Measurements from ENCODE around the gene TPD52L2.

- TF ChIP-seq, protein P1, sequence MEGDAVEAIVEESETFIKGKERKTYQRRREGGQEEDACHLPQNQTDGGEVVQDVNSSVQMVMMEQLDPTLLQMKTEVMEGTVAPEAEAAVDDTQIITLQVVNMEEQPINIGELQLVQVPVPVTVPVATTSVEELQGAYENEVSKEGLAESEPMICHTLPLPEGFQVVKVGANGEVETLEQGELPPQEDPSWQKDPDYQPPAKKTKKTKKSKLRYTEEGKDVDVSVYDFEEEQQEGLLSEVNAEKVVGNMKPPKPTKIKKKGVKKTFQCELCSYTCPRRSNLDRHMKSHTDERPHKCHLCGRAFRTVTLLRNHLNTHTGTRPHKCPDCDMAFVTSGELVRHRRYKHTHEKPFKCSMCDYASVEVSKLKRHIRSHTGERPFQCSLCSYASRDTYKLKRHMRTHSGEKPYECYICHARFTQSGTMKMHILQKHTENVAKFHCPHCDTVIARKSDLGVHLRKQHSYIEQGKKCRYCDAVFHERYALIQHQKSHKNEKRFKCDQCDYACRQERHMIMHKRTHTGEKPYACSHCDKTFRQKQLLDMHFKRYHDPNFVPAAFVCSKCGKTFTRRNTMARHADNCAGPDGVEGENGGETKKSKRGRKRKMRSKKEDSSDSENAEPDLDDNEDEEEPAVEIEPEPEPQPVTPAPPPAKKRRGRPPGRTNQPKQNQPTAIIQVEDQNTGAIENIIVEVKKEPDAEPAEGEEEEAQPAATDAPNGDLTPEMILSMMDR (IDR thresholded peaks at IDR 0.05): no peak
- TF ChIP-seq EP300 (IDR thresholded peaks at IDR 0.05) (no peak), POLR2AphosphoS5 (IDR thresholded peaks at IDR 0.05) (no peak), POLR2A (IDR thresholded peaks at IDR 0.05) (no peak)
Observed at GRCh38 chr20:63929071-63929470, 64.0 kb downstream of the TPD52L2 start.

Measured in stomach (tissue), 4 donors.